WI38 (cell line): ENCODE data around the gene STRIP1.

Source experiments
- H3K4me3 ChIP-seq: 2 replicates; pipeline ENCODE4 v1.5.1; 2011; ENCODE audit warnings: low read depth, mild to moderate bottlenecking, control low read depth, low read length
- CTCF ChIP-seq: IDR thresholded peaks from 2 replicates; pipeline ENCODE4 v1.5.1; 2012; ENCODE audit warnings: low read depth, mild to moderate bottlenecking, control low read depth, low read length

Gene STRIP1

GRCh38 chr1:110002695-110003094 lies 31.7 kb upstream of the STRIP1 start:
- TF ChIP-seq CTCF = no peak
- no peak overlapping the region for H3K4me3 ChIP-seq

GRCh38 chr1:110003747-110004428 lies 30.5 kb upstream of the STRIP1 start:
- TF ChIP-seq CTCF = no peak
- H3K4me3 ChIP-seq = peak overlapping the region; percentile 41

GRCh38 chr1:110004583-110004982 lies 29.8 kb upstream of the STRIP1 start:
- TF ChIP-seq CTCF = no peak
- H3K4me3 ChIP-seq = peak overlapping the region; percentile 41

GRCh38 chr1:110005971-110006370 lies 28.5 kb upstream of the STRIP1 start:
- H3K4me3 ChIP-seq = no peak overlapping the region
- TF ChIP-seq CTCF = no peak

GRCh38 chr1:110006516-110006915 lies 27.9 kb upstream of the STRIP1 start:
- no peak for TF ChIP-seq CTCF
- H3K4me3 ChIP-seq = no peak overlapping the region

- no peak overlapping the region for H3K4me3 ChIP-seq
- no peak for TF ChIP-seq CTCF
Observed at GRCh38 chr1:110007046-110007830, 27.2 kb upstream of the STRIP1 start.

GRCh38 chr1:110008971-110009565 lies 25.4 kb upstream of the STRIP1 start:
- no peak for TF ChIP-seq CTCF

More at GRCh38 chr1:110008971-110009565, 25.4 kb upstream of the STRIP1 start:
- H3K4me3 ChIP-seq = no peak overlapping the region
